NCI-H2227 (cell line): Measurements from ENCODE around the gene ARL15.
"Not testable (repeated sequence)": the region's sequence is repeated elsewhere in the genome, so short reads cannot be mapped to it uniquely, and the experiment has no call there.

ENCODE experiments used
- DNase-seq: peaks from one replicate; lab custom pipeline; 2025; ENCODE audit not compliant: unreplicated experiment; lab: John Stamatoyannopoulos, UW

The ARL15 gene

DNA sequence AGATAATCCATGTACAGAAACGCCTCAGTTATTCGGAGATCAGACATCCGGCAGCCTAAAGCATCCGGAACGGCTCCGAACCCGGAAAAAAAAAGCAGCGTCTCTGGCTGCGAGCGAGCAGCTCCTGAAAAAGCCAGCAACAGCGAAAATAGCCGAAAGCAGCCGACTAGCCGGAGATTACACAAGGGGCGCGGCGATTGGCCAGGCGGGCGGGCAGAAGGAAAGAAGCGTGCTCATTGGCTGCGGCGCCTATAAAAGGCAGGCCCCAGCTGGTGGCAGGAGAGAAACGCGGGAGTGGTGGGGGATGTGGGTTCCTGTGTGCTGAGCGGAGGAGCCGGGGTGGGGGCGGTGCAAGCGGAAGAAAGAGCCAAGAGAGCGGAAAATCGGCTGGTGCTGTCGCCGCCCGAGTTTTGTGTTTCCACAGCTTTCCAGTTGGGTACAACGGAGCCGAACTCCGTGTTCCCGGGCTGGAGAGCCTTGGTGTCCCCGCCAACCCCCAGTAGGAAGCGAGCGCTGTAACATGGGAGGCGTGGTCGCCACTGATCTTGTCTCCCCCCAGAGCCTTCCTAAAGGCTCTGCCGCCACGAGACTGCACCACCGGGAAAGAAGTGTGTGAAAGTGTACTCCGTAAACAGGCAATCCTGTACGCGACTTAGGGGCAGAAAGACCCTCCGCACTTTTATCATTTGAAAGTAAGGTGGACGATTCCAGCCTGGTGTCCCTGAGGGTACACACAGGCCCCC, at the start of gene ARL15:
Gene ARL15 (minus strand): TSS at position 141 of the 743 bp plus-strand sequence.
- peak; percentile 96 for DNase-seq

DNA sequence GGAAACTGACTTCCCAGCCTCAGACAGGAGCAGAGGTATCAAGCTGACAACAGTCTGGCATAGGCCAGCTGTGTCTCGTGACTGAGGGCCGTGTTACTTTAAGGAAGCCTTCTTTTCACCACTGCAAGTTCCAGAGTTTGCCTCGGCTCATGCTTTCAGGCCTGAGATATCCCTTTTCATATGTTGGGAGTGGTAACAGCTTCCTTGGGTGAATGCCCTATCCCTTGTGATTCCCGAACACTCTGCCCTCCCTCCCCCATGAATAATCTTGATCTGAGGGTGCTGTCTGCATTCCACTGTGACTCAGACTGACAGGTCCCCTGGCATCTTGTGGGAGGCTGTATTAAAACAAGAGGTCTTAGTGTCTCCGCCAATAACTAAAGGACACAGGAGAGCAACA, 49.7 kb upstream of the ARL15 start:
- DNase-seq: no peak

DNA sequence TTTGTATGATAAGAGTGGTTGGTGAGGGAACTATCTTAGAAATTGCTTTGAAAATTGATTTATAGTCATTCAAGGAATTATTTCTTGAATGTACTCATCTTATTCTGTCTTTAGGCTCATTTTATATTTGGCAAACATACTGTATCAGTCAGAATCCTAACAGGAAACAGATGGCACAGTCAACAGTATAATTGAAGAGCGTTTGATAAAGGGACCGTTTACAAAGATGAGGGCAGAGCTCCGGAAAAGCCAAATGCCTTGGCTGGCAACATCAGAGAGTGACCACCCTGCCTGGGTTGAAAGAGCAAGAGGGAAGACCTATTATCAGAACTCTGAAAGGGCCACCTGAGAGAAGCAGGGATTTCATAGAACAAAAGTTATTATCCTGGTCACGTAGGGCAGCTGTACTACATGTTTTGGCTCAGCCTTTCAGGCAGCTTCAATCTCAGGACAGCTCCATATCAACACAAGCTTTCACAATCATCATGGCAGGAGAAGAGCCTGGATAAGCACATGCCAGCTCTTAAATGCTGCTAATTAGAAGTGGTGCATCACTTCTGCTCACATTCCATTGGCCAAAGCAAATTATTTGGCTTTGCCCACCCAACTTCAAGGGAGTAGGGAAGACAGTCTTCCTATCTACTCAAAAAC, 47.2 kb upstream of the ARL15 start:
- peak; percentile 2 for DNase-seq

GRCh38 chr5:54353933-54354564, 43.7 kb upstream of the ARL15 start:
- not testable (repeated sequence) for DNase-seq

DNA sequence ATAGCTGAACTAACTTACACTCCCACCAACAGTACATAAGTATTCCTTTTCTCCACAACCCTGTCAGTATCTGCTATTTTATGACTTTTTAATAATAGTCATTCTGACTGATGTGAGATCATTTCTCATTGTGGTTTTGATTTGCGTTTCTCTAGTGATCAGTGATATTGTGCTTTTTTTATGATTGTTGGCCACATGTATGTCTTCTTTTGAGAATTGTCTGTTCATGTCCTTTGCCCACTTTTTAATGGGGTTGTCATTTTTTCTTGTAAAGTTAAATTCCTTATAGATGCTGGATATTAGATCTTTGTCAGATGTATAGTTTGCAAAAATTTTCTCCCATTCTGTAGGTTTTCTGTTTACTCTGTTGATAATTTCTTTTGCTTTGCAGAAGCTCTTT, 42.2 kb upstream of the ARL15 start:
- not testable (repeated sequence) for DNase-seq

- DNase-seq: peak; percentile 2
These were observed 37.0 kb upstream of the ARL15 start for GRCh38 chr5:54347221-54347865.

DNA sequence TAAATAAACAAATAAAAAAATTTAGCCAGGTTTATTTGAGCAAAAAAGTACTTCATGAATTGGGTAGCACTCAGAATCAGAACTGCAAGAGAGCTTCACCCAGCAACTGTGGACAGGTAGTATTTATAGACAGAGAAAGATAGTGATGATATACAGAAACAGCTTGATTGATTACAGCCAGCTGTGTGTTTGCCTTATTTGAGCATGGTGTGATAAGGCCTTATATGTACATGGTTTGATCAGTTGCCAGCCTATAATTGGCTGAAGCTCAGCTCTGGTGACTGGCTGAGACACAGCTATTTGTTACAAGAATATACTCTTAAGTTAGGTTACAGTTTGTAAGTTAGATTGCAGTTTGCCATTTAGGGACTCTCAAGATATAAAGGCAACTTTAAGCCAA, 34.3 kb upstream of the ARL15 start:
- no peak for DNase-seq

DNA sequence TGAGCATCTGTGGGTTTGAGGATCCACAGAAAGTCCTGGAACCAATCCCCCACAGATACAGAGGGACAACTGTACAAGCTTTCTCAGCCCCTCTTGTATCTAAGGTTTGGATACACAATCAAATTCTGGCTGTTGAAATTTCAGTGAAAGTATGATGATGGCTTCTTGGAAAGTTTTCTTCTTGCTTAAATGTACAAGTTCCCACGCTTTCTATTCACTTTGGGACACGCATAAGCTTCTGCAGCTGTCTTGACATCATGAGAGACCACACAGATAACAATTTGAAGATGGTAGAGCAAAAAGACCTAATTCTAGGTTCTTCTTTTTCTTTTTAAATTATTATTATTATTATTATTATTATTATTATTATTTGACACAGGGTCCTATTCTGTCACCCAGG, 31.6 kb upstream of the ARL15 start:
- DNase-seq: no peak

GRCh38 chr5:54337523-54337922, 27.1 kb upstream of the ARL15 start:
- no peak for DNase-seq

DNA sequence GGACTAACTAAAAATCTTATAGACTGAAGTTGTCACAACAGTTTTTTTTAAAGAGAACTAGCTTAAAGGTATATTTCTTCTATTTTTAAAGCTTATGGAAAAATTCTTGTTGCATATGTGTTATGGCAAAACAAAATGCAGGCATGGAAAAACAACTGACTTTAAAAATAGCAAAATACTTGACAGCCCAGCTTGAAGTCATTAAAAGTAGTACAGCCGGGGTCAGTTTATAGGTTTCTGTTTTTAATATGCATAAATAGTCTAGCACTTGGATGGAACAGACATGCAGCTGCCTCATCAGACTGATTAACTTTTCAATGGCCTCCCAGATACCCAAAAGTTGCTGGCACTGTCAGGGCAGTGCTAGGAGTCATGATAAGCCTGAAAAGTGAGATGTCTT, 22.3 kb upstream of the ARL15 start:
- DNase-seq: no peak

DNA sequence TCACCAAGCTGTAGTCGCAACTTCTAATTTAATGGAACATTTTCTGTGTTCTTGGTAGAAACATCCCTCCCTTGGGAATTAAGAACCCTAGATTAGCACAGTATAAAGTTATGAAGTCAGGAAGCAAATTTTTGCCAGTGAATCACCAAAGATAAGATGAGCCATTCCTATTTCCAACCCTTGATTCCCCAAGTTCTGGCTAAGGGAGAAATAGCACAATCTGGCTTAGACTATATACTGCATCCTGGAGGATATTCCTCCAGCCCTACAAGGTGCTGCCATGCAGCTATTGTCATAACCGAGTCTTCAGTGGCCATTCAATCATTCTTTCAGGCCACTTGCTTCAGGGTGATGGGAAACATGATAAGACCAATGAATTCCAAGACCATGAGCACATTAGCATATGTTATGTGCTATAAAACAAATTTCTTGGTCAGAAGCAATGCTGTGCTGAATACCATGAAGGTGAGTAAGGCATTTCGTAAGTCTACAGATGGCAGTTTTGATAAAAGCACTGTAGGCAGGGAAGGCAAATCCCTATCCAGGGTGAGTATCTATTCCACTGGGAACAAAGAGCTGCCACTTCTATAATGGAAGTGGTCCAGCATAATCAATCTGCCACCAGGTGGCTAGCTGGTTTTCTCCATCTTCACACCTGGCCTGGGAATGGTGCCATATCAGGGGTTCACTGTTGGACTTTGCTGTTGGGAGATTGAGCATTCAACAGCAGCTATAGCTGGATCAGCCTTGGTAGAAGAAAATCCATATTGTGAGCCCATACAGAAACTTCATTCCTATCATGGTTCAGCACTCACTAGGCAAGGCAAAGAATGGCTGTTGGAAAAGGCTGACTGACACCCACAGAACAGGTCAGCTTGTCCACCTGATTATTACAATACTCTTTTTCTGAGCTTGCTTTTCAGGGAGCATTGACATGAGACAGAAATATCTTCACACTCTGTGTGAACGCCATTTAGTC, 19.6 kb upstream of the ARL15 start:
- no peak for DNase-seq

DNA sequence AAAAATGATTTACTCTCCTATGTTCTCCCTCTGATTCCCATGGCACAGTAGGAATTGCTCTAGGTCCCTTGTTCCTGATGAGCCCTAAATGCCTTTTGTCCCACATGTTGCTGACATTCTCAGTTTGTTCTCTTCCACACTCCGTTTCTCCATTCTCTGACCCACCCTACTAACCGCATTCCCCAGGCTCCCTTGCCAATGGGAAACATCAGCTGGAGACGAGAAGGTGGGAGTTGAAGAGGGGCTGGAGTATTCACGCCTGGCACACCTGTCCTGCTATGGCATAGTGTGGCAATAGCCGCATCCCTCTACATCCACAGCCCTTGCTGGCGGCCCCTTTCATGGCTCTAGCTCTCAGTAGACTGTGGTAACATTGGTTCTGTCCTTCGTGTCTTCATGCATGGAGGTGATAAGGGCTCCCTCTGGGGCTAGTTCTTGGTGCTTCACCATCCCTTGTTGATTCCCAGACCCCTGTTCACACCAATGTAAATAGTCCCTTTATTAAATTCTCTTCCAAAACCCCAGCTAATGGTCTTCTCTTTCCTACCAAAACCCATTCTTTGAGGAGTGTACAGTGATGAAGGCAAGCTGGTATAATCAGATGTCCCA, 16.4 kb upstream of the ARL15 start:
- DNase-seq: no peak

- DNase-seq: no peak
These were observed 15.4 kb upstream of the ARL15 start for GRCh38 chr5:54325610-54326311.

GRCh38 chr5:54325272-54325609, 14.9 kb upstream of the ARL15 start:
- DNase-seq: no peak

- DNase-seq: no peak
These were observed 14.4 kb upstream of the ARL15 start for GRCh38 chr5:54324651-54325271.

DNA sequence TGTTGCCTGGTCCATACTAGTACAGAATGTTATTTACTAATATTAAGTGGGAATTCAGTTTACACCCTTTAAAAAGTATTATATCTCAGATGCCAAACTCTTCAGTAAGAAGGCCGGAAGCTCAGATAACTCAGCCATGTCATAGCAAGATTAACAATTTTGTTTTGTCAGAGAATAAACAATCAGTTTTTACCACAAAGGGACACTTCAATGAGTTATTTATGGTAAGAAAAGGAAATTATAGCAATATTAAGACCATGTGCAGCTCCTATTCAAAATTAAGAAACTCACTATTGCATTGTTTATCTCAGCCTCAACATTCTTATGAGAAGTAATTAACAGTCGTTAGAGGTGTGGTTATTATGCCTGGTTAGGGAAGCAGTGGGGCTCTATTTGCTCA, 13.1 kb upstream of the ARL15 start:
- no peak for DNase-seq

- no peak for DNase-seq
These were observed 9.9 kb upstream of the ARL15 start for GRCh38 chr5:54320256-54320655.

DNA sequence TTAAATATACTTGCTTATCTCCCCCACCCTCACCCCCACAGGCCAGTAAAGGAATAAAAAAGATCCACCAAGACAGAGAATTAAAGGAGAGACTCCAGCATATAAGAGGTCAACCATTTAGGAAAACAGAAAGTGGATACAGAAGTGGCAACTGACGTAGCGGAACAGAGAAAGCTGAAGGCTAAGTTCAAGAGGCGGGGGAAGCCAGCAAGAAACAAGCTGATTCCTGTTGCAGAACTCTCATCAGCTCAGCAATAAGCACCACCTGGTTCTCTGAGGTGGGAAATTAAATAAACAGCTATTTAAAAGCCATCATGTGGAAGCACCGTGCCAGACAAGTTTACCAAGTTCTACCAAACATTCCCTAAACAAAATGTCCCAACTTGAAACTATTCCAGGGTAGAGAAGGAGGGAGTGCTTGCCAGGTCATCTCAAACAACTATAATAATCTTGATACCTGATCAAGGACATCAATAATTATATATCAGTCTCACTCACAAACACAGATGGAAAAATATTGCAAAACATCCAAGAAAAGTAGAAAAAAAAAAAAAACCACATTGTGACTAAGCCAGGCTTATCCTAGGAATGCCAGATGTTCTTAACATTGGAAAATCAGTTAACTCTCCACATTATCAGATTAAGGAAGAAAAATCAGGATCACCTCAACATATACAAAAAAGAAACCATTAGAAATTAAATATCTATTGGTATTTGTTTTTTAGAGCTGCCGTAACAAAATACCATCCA, 7.3 kb upstream of the ARL15 start:
- no peak for DNase-seq
